GM13976 (cell line): ENCODE results near the gene BUD23.

Experiments
- DNase-seq: peaks from one replicate; pipeline ENCODE4 v3.0.0; 2012; ENCODE audit warnings: low spot score
- in situ Hi-C: fragments of 300-500 bp; cut with MboI; formaldehyde crosslinking; loops from one replicate; pipeline ENCODE4 v1.12.0; 2022; ENCODE audit warnings: low sequenced_read_pairs, mixed read lengths, inconsistent platforms; ENCODE audit not compliant: unreplicated experiment
- TF ChIP-seq, protein P1 (sequence below): IDR thresholded peaks from 2 replicates; pipeline ENCODE4 v1.5.1; 2012; ENCODE audit warnings: borderline replicate concordance, mild to moderate bottlenecking; ENCODE audit not compliant: insufficient read depth; ENCODE audit errors: extremely low read depth, missing control alignments, control extremely low read depth

BUD23 gene

DNA sequence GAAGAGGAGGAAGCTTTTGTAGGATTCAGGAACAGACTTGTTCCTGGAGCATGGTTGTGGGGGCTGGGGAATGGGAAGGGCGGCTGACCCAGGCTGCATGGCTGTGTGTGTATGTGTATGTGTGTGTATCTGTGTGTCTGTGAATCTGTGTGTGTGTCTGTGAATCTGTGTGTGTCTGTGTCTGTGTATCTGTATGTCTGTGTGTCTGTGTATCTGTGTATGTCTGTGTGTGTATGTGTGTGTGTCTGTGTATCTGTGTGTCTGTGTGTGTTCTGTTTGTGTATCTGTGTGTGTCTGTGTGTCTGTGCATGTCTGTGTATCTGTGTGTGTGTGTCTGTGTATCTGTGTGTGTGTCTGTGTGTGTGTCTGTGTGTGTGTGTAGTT, 42.7 kb downstream of the BUD23 start:
- in situ Hi-C loops = no loop called here
- TF ChIP-seq, protein P1, sequence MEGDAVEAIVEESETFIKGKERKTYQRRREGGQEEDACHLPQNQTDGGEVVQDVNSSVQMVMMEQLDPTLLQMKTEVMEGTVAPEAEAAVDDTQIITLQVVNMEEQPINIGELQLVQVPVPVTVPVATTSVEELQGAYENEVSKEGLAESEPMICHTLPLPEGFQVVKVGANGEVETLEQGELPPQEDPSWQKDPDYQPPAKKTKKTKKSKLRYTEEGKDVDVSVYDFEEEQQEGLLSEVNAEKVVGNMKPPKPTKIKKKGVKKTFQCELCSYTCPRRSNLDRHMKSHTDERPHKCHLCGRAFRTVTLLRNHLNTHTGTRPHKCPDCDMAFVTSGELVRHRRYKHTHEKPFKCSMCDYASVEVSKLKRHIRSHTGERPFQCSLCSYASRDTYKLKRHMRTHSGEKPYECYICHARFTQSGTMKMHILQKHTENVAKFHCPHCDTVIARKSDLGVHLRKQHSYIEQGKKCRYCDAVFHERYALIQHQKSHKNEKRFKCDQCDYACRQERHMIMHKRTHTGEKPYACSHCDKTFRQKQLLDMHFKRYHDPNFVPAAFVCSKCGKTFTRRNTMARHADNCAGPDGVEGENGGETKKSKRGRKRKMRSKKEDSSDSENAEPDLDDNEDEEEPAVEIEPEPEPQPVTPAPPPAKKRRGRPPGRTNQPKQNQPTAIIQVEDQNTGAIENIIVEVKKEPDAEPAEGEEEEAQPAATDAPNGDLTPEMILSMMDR = no peak
- no peak for DNase-seq

DNA sequence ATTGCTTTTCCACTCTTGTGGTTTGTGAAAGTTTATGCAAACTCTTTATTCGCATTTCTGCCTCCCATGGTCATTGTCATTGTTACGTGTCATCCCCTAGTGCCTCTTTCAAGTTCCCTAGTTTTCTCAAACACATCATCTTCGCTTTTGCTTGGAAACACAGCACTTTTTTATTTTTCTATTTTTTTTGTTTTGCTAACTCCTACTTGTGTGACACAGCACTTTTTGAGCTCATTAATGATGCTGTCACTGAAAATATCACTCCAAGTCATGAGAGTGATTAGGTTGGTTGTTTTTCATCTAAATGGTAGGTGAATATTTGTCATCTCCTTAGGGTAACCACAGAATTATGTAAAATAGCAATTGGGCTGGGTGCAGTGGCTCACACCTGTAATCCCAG, 44.6 kb downstream of the BUD23 start:
- no peak for DNase-seq
- in situ Hi-C loops = no loop called here
- TF ChIP-seq, protein P1 = no peak

DNA sequence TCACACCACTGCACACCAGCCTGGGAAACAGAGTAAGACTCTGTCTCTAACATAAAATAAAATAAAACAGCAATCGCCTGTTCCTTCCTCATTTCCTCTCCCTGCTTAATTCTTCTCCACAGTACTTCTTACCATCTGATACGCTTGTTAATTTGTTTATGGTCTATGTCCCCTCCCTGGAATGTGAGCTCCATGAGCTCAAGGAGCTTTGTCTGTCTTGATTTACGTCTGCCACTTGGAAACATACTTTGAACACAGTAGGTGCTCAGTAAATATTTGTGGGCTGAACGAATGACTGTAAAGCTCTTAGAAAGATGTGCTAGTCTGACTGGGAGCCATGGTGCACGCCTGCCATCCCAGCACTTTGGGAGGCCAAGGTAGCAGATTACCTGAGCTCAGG, 45.2 kb downstream of the BUD23 start:
- TF ChIP-seq, protein P1 = no peak
- in situ Hi-C loops = no loop called here
- DNase-seq = no peak

DNA sequence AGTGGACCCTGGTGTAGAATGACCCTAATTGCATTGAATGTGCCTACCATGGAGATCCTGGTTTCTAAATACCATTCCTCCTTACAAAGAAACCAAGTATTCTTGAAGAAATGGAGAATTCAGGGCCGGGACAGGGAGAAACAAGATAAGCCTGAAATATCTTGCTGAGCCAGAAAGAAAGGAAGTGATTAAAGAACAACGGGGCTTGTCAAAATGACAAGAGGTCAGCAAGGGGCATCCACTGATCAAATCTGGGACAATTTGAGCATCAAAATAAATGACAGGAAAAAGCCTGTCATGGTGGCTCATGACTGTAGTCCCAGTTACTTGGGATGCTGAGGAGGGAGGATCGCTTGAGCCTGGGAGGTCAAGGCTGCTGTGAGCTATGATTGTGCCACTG, 47.1 kb downstream of the BUD23 start:
- in situ Hi-C loops = no loop called here
- TF ChIP-seq, protein P1 = no peak
- no peak for DNase-seq

DNA sequence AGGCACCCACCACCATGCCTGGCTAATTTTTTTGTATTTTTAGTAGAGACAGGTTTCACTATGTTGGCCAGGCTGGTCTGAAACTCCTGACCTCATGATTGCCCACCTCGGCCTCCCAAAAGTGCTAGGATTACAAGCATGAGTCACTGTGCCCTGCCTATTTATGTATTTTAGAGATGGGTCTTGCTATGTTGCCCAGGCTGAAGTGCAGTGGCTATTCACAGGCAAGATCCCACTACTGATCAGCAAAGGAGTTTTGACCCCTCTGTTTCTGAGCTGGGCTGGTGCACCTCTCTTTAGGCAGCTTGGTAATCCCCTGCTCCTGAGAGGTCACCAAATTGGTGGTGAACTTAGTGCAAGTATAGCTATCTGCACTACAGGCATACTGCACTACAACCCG, 49.0 kb downstream of the BUD23 start:
- in situ Hi-C loops = no loop called here
- no peak for DNase-seq
- TF ChIP-seq, protein P1 = no peak

DNA sequence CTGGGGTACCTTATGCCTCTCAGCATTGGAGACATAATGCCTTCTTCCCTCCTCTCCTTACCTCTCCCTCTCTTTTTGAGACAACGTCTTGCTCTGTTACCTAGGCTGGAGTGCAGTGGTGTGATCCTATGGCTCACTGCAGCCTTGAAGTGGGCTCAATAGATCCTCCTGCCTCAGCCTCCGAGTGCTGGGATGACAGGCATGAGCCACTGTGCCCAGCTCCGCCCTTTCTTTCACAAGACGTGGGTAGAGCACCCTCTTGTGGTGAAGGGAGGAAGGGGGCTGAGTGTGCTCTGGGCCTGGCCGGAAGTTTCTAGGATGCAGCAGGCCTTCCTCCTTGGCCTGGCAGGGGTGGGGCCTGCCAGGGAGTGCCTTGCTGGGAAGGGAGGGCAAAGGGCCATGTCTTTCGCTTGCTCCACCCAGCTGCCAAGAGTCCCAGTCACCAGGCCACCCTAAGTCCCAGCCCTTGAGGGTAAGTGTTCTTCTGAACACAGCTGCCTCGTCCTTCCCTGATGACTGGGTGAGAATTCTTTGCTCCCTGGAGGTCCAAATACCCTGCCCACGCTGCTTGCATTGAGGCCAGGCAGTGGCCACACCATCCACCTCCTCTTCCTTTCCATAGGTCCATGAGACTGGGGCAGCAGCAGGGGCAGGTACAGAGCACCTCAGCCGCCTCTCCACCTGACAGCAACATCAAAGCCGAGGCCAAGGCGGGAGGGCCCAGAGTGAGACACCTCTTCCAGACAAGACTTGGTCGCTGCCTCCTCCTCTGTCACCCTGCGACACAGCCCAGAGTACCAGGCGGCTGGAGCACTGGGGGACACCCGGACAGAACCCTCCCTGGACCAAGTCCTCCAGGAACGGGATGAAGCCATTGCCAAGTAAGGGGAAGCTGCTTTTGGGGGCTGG, 51.5 kb downstream of the BUD23 start:
- in situ Hi-C loops = no loop called here
- TF ChIP-seq, protein P1 = peak; percentile 91
- DNase-seq = peak; percentile 80
